ENCODE data around the gene RENBP.
A peak's percentile ranks its signal among the peaks of the same experiment; 100 is the strongest.

The RENBP gene

GRCh38 chrX:153926552-153926857, 17.9 kb downstream of the RENBP start:
- peak overlapping the region; percentile 93; the same call in 1 of the 2 replicates for H3K27ac ChIP-seq
- TF ChIP-seq CTCF (IDR thresholded peaks at IDR 0.05) (no peak), ZFX (IDR thresholded peaks at IDR 0.05; ENCODE audit: borderline replicate concordance) (no peak)

GRCh38 chrX:153925739-153926551, 18.5 kb downstream of the RENBP start, which contains the start of gene ARHGAP4:
TSS of gene ARHGAP4 (minus strand) at chrX:153926264. CDS start at chrX:153926202, 62 bp downstream.
- TF ChIP-seq CTCF (IDR thresholded peaks at IDR 0.05) (no peak), ZFX (IDR thresholded peaks at IDR 0.05; ENCODE audit: borderline replicate concordance) (no peak)
- H3K27ac ChIP-seq, result peak within 1 kb of the TSS; percentile 93

GRCh38 chrX:153925387-153925738, 19.1 kb downstream of the RENBP start:
- TF ChIP-seq CTCF (IDR thresholded peaks at IDR 0.05) (no peak), ZFX (IDR thresholded peaks at IDR 0.05; ENCODE audit: borderline replicate concordance) (no peak)
- H3K27ac ChIP-seq, result no peak overlapping the region

GRCh38 chrX:153924149-153924861, 20.1 kb downstream of the RENBP start:
- no peak overlapping the region for H3K27ac ChIP-seq
- TF ChIP-seq CTCF (IDR thresholded peaks at IDR 0.05) (0 out of 2 replicates have a peak, but pooled peaks have one; percentile 8), ZFX (IDR thresholded peaks at IDR 0.05; ENCODE audit: borderline replicate concordance) (no peak)

GRCh38 chrX:153922932-153923857, 21.2 kb downstream of the RENBP start:
- no peak overlapping the region for H3K27ac ChIP-seq
- TF ChIP-seq CTCF (IDR thresholded peaks at IDR 0.05) (peak; percentile 71), ZFX (IDR thresholded peaks at IDR 0.05; ENCODE audit: borderline replicate concordance) (no peak)

- no peak for TF ChIP-seq CTCF (IDR thresholded peaks at IDR 0.05)
- no peak for TF ChIP-seq ZFX (IDR thresholded peaks at IDR 0.05; ENCODE audit: borderline replicate concordance)
- H3K27ac ChIP-seq, result no peak overlapping the region
These were observed 22.7 kb downstream of the RENBP start for GRCh38 chrX:153921511-153922446.

All from 22Rv1 (cell line).